Urothelium cell line (cell line): Measurements from ENCODE around the gene GPR62.
"Not testable (repeated sequence)": the region's sequence is repeated elsewhere in the genome, so short reads cannot be mapped to it uniquely, and the experiment has no call there.

Source experiments
- DNase-seq: peaks from one replicate; pipeline ENCODE4 v3.0.0; 2011; ENCODE audit warnings: low spot score, mixed read lengths
- FAIRE-seq: peaks from 2 replicates; lab custom pipeline; 2011; peaks lifted over from hg19 to GRCh38; lab: Jason Lieb, UNC

The GPR62 gene

DNA sequence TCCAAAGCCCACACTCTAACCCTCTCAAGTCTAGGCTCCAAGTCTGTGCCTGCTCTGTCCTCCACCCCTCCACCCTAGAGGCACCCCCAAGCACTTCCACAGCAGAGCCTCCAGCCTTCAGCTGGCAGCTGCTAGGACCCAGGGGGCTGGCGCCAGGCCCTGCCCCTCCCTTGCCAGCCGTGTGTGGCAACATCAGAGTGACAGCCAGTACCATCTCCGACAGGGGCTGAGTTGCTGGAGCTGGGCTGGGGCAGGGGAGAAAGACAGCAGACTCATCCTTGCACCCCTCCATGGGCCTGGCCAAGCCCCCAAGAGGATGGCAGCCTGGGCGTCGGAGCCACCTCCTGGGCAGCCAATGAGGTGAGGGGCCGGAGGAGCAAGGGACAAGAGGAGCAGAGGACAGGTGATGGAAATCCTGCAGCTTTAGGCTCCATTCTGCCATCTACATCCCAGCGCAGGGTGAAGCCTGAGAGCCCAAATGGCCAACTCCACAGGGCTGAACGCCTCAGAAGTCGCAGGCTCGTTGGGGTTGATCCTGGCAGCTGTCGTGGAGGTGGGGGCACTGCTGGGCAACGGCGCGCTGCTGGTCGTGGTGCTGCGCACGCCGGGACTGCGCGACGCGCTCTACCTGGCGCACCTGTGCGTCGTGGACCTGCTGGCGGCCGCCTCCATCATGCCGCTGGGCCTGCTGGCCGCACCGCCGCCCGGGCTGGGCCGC lies at the start of gene GPR62:
Gene GPR62 (plus strand): TSS at position 207 of the 718 bp plus-strand sequence. CDS start 272 bp downstream, at position 479.
- DNase-seq (no peak), FAIRE-seq (no peak)

- FAIRE-seq, result no peak
- no peak for DNase-seq
These were observed 47.2 kb upstream of the GPR62 start for GRCh38 chr3:51908026-51908425.

DNA sequence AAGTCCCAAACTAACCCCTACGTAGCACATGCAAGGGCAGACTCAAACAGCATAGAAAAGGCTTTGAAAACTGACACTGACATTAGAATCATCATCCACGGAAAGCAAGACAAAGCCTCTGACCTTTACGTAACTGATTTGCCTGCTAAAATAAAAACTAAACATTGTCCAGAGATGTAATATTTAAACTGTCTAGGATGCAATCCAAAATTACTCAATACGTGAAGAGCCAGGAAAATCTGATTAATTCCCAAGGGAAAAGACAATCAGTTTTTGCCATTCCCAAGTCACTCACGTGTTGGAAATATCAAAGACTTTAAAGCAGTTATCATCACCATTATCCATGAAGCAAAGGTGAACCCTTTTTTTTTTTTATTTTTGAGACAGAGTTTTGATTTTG lies 38.8 kb upstream of the GPR62 start:
- no peak for FAIRE-seq

DNA sequence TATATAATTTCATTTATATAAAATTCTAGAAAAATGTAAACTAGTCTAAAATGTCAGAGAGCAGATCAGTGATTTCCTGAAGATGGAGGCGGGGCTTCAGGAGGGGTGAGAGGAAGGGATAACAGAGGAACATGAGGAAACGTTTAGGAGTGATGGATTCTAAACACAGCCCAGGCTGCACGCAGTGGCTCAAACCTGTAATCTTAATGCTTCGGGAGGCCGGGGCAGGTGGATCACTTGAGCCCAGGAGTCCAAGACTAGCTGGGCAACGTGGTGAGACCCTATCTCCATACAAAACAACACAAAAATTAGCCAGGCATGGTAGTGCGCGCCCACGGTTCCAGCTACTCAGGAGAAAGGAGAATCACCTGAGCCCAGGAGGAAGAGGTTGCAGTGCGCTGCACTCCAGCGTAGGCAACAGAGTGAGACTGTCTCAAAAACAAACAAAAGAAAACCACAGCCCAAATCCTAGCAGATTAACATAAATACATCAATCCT lies 34.1 kb upstream of the GPR62 start:
- FAIRE-seq (no peak), DNase-seq (no peak)

More for the DNA sequence above, 38.8 kb upstream of the GPR62 start:
- no peak for DNase-seq

- DNase-seq (no peak), FAIRE-seq (no peak)
These were observed 27.9 kb upstream of the GPR62 start for GRCh38 chr3:51927061-51927977.

- no peak for FAIRE-seq
- DNase-seq, result no peak
These were observed 26.7 kb upstream of the GPR62 start for GRCh38 chr3:51928438-51928837.

DNA sequence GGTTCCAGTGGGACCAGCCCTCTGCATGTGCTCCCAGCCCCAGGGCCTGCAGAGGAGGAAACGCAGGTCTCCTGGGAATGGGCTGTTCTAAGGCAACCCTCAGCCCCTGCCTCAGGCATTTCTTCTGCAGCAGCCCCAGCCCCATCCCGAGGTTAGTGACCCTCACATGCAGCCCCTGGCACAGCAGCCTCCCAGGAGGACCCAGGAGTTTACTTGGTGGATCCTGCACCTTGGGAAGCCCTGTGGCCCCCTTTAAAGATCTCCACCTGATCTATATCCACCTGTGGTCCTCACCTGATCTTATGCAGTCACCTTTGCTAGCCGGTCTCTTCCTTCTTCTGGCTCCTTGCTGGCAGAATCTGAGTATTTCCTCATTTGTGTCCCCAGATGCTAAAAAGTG lies 26.2 kb upstream of the GPR62 start:
- DNase-seq, FAIRE-seq: not testable (repeated sequence)

GRCh38 chr3:51929420-51930003 lies 25.7 kb upstream of the GPR62 start:
- FAIRE-seq, result no peak

DNA sequence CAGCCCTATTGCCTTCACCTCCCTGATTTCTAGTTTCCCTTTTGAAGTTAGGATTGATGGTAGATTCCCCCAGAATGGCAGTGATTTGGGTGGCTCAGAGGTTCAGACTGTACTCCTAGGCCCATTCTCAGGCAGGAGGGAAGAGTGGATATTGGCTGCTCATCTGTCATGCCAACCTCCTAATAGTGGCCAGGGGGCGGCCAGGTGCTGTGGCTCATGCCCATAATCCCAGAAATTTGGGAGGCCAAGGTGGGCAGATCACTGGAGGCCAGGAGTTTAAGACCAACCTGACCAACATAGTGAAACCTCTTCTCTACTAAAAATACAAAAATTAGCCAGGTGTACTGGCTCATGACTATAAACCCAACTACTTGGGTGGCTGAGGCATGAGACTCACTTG lies 24.7 kb upstream of the GPR62 start:
- no peak for FAIRE-seq
- no peak for DNase-seq

More at GRCh38 chr3:51929420-51930003, 25.7 kb upstream of the GPR62 start:
- DNase-seq, result peak; percentile 29

GRCh38 chr3:51931756-51932155 lies 23.4 kb upstream of the GPR62 start:
- FAIRE-seq (no peak), DNase-seq (no peak)

- DNase-seq (no peak), FAIRE-seq (no peak)
These were observed 22.5 kb upstream of the GPR62 start for GRCh38 chr3:51932471-51933370.

GRCh38 chr3:51933471-51934138 lies 21.6 kb upstream of the GPR62 start:
- no peak for DNase-seq
- no peak for FAIRE-seq

GRCh38 chr3:51934139-51934850 lies 20.9 kb upstream of the GPR62 start:
- no peak for DNase-seq

DNA sequence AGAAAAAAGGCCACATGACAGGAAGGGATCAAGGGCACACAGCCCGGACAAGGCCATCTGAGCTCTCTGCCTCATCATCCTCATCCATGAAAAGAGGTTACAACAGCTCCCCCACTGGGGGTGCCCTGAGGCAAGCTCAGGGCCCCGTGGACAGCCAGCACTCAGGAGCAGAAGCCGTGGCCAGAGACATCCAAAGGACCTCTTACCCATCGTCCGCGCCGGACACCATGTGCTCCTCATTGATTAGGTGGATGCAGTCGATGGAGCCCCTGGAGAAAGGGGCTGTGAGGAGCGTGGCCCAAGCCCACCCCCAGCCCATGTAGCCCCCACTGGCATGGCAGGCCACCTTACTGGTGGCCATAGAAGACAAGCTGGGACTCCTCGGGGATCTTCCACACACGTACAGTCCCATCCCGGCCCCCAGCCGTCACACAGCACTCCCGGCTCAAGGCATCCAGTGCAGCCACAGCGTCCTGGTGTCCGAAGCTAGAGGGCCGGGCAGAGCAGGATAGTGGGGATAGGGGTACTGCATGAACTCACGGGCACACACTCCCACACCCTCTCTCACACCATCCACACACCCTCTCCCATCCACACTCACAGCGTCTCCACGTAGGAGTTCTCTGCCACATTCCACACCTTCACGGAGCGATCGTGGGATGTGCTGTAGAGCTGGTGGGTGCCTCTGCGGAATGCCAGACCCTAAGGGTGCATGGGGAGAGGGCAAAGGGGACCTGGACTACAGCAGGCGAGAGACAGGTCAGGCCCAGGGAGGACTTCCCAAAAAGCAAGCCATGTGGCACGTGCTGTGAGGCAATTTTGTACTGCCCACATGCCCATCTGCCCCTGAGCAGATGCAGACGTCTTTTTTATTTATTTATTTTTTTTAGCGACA lies 19.9 kb upstream of the GPR62 start:
- FAIRE-seq (no peak), DNase-seq (no peak)

More at GRCh38 chr3:51934139-51934850, 20.9 kb upstream of the GPR62 start:
- FAIRE-seq, result no peak

DNA sequence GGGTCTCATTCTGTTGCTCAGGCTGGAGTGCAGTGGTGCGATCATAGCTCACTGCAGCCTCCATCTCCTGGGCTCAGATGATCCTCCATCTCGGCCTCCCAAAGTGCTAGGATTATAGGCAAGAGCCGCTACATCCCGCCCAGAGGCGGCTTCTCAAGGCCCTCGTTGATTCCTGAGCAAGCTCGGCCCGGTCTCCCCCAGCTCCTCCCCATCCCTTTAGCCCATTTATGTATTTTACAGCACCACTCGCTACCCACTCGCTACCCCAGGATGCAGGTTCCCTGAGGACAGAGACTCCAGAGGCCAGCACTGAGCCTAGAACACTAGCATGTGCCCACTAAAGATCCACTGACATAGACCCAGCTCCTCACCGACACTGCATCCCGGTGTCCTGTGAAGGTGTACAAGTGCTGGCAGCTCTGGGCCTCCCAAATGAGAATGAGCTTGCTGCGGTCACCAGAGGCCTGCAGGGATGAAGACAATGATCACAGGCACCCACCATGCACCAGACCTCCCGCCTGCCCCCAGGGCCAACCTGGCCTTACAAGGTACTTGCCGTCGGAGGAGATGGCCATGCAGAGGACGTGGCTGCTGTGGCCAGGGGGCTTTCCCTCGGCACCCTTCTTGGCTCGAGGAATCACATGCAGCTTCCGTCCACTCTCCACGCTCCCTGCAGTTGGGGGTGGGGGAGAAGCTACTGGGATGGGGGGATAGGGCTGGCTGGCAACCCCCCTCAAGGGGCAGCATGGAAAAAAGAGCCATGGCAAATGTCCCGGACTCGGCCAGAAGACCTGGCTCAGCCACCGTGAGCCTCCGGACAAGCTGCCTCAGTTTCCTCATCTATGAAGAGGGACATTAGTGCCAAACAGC lies 19.1 kb upstream of the GPR62 start:
- no peak for DNase-seq
- no peak for FAIRE-seq

DNA sequence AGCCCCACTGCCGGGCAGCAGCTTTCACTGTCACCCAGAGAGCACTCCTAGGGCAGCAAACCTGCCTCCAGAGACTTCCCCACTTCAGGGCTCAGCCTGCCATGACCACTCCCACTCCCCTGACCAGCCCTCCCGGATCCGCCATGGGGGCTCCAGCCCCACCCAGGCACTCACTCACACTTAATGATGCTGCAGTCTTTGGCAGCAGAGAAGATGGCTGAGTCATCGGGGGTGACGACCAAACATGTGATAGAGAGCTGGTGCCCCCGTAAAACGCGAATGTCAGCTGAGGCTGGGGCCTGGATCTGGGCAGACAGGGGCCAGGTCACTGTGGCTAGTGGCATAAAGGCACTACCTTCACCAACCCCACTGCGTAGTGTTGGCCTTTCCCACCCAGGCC lies 18.2 kb upstream of the GPR62 start:
- DNase-seq (no peak), FAIRE-seq (no peak)
